HTR-8/SVneo (cell line): ENCODE data around the gene PIP5K1B.

Experiments used
- DNase-seq: peaks from one replicate; pipeline ENCODE4 v3.0.0; 2011; ENCODE audit warnings: low spot score, mixed read lengths; ENCODE audit not compliant: insufficient read length
- FAIRE-seq: peaks from 2 replicates; lab custom pipeline; 2011; peaks lifted over from hg19 to GRCh38; lab: Jason Lieb, UNC

PIP5K1B gene

GRCh38 chr9:68798423-68798822, 93.4 kb downstream of the PIP5K1B start:
- FAIRE-seq (no peak), DNase-seq (no peak)

GRCh38 chr9:68800836-68801235, 95.8 kb downstream of the PIP5K1B start:
- no peak for FAIRE-seq

GRCh38 chr9:68802525-68803015, 97.5 kb downstream of the PIP5K1B start:
- FAIRE-seq (no peak), DNase-seq (no peak)

More at GRCh38 chr9:68800836-68801235, 95.8 kb downstream of the PIP5K1B start:
- DNase-seq, result no peak

DNA sequence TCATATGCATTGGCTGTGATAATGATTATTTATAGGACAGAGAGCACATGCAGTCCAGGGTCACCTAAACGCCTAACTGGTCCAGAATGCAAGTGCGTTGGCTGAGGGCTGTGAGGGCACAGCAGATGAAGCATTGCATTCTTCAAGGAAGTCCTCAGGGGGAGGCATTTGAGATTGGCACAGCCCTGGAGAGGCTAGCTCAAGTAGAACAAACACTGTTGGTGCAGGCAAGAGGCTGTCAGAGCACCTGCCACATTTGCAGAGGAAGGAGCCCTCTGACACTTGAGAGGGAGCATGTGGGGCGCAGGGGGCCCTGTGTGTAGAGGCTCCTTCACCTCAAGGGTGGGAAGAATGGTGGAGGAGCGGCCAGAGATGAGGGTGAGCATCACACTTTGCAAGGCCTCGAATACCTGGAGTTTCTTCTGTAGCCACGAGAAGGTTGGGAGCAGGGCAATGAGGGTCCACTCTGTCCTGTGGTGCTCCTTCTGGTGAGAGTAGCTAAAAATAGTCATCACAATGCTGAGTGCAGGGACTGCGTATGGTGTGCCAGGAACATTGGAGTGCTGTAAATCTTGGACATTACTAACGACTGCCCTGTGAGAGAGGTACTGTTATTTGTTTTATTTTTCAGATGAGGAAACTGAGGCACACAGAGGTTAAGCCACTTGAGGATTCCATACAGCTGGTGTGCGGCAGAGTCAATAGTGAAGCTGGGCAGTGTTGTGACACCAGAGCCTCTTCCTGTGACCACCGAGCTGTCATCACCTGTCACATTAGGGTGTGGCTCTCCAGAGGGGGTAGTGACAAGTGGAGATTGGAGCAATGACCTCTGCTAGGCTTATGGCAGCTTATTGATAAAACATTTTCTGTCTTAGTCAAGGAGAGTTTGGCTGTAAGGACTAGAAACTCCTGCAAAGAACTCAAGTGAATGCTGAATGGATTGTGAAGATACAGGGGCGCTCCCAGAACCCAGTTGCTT, 100.2 kb downstream of the PIP5K1B start:
- FAIRE-seq, result no peak
- no peak for DNase-seq

GRCh38 chr9:68805890-68806517, 101.0 kb downstream of the PIP5K1B start:
- no peak for FAIRE-seq
- no peak for DNase-seq

GRCh38 chr9:68808338-68808890, 103.4 kb downstream of the PIP5K1B start:
- FAIRE-seq, result no peak
- no peak for DNase-seq

DNA sequence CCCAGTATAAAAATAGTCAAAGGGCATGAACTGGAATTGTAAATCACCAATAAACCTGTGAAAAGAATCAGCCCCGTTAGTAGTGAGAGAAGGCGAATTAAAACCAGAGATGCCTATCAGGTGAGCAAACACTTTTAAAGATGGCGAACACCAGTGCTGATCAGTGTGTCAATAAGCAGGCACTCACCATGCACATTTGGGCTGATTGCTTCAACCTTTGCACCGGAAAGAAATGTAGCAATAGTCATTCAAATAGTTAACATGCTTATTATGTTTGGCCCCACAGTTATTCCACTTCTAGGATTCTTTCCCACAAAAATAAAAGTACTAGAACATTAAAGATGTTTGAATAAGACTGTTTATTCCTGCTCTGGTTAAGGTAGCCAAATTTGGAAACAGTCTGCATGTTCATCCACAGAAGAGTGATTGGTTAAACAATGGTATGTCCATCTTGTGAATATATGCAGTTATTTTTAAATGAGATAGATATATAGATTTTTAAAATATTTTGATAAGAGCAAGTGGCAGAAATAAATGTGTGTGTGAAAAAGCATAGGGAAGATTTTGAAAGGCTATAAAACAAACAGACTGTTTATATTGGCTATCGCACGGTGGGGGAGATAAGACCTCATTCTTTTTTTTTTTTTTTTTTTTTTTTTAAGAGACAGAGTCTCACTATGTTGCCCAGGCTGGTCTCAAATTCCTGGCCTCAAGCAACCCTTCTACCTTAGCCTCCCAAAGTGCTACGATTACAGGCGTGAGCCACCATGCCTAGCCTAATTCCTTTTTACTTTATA, 112.2 kb downstream of the PIP5K1B start:
- DNase-seq, result no peak
- no peak for FAIRE-seq

DNA sequence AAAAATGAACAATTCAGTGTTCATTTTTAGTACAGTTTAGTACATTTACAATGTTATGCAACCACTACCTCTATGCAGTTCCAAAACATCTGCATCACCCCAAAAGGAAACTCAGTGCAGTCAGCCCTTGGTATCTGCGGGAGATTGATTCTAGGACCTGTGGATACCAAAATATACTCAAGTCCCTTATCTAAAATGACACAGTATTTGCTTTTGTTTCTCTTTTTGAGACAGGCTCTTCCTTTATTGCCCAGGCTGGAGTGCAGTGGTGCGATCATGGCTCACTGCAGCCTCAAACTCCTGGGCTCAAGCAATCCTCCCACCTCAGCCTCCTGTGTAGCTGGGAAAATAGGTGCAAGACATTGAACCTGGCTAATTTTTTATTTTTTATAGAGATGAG, 114.0 kb downstream of the PIP5K1B start:
- FAIRE-seq, result no peak
- DNase-seq, result no peak

DNA sequence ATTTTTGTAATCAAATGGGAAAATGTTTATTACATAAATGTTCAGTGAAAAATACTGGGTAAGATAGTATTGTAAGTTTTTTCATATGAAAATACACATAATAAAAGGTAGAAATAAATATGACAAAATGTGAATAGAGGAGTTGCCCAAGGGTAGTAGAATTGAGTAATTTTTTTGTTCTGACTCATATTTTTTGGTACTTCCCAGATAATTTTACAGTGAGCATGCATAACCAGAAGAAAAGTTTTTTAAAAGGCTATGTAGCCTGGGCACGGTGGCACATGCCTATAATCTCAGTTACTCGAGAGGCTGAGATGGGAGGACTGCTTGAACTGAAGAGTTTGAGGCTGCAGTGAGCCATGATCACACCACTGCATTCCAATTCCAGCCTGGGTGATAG, 116.9 kb downstream of the PIP5K1B start:
- no peak for DNase-seq
- FAIRE-seq, result no peak

- FAIRE-seq (no peak), DNase-seq (no peak)
These were observed 117.6 kb downstream of the PIP5K1B start for GRCh38 chr9:68822596-68823165.

DNA sequence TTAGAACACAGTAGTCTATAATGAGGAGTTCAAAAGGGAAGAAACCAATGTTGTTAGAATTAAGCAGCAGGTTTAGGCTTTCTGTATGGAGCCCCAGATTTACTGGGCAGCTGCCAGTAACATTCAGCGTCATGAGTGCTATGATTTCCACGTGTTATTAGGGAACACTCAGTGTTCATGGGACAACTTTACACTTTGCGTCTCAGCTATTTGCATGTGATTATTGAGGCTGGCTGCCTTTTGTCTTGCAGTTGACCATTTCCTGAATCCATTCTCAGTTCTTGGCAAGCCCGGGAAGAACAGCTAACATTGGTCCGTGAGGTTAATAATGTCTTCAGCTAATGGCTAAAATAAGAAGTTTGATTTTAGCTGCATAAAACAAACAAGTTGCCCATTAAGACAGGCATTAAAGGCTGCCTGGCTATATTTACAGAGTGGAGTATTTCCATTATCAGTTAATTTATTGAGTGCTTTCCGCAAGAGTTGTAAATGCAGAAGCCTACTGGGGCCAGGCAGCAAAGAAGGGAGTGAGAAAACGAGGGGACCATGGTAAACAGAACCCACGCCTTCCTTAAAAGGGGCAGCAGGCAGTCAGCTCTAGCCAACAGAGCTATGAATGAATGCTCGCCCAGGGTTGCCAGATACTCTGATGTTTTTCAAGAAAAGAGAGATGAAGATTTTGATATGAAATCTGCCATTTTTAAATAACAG, 120.9 kb downstream of the PIP5K1B start:
- DNase-seq, result no peak
- FAIRE-seq, result no peak

DNA sequence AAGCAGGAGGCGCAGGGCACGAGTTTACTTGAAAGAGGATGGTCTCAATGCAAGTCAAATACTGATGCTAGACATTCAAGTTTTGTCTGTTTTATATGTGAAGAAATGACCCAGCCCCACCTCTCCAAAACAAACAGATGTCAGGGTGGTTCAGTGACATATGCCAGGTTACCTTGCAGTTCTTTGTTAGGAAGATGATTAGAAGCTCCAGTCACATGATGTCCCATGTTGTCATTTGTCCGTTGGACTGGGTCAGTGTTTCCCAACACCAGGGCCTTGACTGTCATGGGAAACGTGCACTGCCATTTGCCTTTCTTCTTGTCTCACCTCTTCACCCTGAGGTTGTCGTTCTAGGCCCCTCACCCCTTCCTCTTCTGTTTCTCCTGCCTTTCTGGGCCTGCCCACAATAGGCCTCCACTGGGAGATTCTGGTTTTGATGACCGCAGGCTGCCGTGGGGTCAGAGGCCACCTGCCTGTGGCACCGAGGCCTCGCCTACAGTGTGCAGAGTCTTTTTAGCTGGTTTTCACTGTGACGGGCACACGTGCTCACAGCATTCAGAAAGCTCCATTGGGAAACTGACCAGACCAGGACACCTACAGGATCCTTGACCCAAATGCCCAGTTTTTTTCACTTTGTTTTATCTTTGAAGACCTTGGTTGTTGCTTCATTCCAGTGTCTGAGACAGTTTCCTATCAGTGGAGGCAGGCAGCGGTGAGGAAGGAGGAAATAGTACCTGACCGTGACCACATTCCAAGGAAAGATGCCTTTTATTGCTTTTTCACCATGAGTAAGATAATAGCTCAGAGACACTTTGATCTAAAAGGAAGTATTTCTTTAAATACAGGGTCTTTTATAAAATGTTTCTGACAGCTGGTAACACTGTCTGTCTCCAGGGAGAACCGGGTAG, 123.1 kb downstream of the PIP5K1B start:
- DNase-seq (no peak), FAIRE-seq (no peak)

DNA sequence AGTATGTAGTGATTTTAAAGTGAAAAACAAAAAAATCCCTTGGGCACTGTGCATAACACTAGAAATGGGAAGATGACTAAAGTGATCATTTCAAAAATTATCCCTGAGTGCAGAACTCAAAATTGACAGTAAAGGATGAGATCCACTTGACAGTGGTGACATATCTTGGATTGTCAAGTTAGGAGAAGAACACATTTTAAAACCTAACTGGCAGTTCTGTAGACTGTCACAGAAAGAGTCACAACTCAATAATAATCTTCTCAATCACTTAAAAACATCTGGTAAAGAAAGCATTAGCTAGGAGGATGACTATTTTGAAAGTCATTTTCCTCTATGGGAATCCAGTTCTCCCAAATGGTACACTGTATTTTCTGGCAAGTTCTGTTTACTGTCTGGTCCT, 127.1 kb downstream of the PIP5K1B start:
- FAIRE-seq (no peak), DNase-seq (no peak)

DNA sequence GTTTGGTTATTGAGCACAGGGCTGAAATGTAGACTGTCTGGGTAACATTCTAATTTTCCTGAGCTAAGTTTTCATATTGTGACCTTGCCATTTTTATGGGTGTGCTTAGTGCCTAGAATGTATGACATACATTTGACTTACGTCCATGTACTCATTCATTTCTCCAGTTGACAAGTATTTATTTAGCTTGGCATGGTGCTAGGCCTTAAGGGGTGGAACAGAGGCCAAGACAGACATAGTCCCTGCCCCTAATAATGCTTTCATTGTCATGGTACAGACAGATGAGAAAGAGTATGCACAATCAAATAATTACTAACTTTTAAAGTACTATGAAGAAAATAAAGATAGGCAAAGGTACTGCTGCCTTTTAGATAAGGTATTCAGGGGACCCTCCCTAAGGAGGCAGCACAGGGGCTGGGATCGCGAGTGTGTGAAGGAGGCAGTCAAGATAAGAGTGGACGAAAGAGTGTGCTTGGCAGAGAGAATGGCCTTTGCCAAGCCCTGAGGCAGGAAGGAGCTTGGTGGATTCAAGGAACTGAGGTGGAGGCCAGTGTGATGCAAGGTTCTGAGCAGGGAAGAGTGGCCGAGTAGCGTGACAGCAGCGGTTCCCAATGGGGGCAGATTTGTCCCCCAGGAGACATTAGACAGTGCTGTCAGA, 128.0 kb downstream of the PIP5K1B start:
- no peak for FAIRE-seq
- DNase-seq, result no peak

DNA sequence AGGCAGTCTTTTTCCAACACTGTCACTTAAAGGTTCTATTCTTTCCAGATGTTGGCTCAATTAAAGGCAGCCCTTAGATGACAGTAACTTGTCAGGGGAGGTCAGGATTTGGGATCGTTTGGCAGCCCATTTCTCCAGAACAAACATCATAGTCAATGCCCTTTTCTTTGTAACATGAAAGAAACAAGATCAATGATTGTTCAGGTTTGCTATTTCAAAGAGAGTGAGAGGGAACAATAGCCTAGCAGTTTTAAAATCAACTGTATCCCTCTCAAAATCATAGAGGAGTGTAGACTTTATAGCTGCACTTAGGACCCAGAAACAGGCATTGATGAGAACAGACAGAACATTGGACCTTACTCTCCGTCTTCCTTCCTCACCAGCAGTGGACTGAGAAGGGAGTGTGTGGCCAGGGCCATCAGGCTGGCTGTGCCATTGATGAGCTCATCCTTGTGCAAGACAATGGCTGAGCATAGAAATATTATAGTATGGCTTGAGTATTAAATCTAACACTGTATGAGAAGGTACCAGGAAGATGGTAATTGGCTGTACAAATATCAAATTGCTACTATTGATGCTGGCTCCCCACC, 130.0 kb downstream of the PIP5K1B start:
- no peak for FAIRE-seq

GRCh38 chr9:68836788-68837187, 131.7 kb downstream of the PIP5K1B start:
- FAIRE-seq (no peak), DNase-seq (no peak)

More for the DNA sequence above, 130.0 kb downstream of the PIP5K1B start:
- DNase-seq, result no peak

DNA sequence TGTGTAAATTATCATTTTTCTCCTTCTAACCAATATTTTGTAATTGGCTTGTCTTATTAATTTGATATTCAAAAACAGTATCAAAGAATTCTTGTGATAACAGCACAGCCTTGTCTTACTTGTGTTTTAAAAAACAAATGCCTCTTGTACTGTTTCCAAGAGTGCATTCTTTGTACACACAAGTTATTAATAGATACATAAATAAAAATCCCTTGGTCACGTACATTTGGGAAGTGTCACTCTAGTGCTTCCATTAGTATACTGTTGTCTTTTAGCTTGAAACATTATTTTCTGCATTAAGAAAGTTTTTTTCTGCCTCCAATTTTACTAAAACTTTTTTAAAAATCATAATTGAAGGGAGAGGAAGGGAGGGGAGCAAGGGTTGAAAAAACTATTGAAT, 133.2 kb downstream of the PIP5K1B start:
- FAIRE-seq (no peak), DNase-seq (no peak)
